ENCODE data around the gene CSHL1.

Gene CSHL1

DNA sequence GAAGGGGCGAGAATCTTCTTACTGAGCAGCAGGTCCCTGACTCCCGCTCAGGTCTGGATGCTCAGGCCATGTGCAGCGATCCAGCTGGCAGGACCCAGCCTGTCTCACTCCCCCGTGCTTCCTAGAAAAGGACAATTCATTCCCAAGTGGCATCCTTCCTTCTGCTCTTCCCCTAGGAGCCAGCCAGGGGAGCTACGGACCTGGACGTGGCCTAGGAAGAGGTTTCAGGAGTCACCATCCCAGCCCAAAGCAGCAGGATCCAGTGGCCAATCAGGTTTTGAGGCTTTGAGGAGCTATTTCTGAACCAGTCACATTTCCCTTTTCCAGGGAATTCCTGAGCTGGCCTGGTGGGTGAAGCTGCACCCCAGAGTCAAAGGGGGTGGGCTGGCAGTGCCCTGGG lies 28.8 kb upstream of the CSHL1 start:
- H3K27ac ChIP-seq, result no peak overlapping the region
- TF ChIP-seq, protein P1, sequence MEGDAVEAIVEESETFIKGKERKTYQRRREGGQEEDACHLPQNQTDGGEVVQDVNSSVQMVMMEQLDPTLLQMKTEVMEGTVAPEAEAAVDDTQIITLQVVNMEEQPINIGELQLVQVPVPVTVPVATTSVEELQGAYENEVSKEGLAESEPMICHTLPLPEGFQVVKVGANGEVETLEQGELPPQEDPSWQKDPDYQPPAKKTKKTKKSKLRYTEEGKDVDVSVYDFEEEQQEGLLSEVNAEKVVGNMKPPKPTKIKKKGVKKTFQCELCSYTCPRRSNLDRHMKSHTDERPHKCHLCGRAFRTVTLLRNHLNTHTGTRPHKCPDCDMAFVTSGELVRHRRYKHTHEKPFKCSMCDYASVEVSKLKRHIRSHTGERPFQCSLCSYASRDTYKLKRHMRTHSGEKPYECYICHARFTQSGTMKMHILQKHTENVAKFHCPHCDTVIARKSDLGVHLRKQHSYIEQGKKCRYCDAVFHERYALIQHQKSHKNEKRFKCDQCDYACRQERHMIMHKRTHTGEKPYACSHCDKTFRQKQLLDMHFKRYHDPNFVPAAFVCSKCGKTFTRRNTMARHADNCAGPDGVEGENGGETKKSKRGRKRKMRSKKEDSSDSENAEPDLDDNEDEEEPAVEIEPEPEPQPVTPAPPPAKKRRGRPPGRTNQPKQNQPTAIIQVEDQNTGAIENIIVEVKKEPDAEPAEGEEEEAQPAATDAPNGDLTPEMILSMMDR (conservative IDR thresholded peaks at IDR 0.05), result no peak

DNA sequence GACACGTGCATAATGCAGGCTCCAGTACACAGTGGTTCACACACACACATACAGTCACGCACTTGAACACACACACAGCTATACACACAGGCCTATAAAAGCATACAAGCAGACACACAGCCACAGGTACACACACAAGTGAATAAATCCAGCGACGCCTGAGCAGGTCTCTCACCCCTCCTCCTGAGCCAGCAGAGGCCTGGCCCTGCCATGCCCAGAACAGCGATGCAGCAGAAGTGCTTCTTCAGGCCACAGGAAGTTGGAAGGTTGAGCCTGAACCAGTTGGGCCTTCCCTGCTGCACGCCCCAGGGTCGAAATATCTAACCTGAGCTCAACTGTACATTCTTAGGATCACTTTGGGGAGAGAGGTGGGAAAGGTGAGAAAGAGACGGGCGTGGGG lies 28.3 kb upstream of the CSHL1 start:
- H3K27ac ChIP-seq, result no peak overlapping the region
- no peak for TF ChIP-seq ZFX (IDR thresholded peaks at IDR 0.05)
- TF ChIP-seq, protein P1 (conservative IDR thresholded peaks at IDR 0.05), result no peak

DNA sequence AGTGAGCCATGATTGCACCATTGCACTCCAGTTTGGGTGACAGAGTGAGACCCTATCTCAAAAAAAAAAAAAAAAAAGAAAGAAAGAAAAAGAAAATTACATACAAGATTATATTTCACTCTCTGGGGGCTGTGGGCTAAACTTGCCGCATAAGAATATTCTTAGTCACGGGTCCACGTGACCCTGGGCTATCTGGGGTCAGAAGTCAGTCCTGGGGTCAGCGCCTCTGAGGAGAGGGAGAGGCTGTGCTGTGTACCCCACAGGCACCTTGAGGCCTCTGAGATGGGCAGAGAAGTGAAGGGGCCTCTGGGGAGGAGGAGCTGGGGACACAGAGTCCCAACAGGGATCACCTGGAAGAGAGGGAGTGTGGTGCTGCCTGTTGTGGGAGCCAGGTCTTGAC lies 26.9 kb upstream of the CSHL1 start:
- no peak for TF ChIP-seq ZFX (IDR thresholded peaks at IDR 0.05)
- TF ChIP-seq, protein P1 (conservative IDR thresholded peaks at IDR 0.05), result no peak
- no peak overlapping the region for H3K27ac ChIP-seq

DNA sequence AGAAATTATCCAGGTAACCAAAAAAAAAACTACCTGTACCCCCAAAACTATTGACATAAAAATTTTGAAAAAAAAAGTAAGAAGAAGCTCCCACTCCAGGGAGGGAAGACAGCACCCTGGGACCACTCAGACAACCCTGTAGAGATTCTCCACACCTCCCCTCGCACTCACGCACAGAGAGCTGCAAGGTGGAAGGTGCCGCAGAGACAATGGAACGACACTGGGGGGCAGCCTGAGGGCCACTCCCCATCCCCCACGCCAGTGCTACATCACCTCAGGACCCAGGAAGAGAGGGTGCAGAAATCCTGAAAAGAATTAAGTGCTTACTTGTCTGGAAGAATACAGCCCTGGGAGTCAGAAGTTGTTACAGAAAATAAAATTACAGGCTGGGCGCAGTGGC lies 26.3 kb upstream of the CSHL1 start:
- TF ChIP-seq, protein P1 (conservative IDR thresholded peaks at IDR 0.05), result no peak
- TF ChIP-seq ZFX (IDR thresholded peaks at IDR 0.05), result no peak
- no peak overlapping the region for H3K27ac ChIP-seq

DNA sequence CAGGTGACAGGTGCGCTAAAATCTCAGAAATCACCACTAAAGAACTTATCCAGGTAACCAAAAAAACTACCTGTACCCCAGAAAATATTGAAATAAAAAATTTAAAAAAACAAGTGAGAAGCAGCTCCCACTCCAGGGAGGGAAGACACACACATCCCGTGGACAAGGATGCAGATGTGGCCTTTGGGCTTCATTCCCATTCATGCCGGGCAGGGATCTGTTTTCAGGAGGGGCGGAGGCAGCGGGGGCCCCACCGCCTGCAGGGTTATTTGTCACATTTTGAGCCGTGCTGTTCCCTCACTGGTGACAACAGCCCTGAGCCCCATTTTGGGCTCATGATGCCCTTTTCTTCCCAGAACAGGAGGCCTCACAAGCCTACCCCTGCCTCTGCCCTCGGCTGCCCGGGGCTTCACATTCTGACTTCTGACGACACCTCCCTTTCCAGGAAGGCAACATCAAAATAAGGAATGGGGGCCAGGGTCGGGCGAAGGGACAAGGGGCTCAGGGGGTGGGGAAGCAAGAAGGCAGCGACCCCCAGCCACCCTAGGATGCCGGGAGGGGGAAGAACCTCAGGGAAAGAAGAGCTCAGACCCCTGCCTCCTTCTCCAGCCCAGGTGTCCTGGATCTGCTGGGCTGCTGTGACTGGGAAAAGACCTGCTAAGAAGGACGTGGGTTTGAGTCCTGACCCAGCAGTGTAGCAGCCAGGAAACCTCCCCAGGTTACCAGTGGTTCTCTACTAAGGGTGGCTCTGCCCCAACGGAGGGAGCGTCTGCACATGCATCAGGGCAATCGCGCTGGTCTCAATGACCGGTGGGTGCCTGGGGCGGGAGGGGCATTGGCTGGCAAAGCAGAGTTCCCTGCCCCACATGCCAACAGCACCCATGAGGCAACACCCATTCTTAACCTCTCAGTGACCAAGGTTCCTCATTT lies 23.4 kb upstream of the CSHL1 start:
- H3K27ac ChIP-seq, result no peak overlapping the region
- no peak for TF ChIP-seq ZFX (IDR thresholded peaks at IDR 0.05)
- TF ChIP-seq, protein P1 (conservative IDR thresholded peaks at IDR 0.05), result no peak

DNA sequence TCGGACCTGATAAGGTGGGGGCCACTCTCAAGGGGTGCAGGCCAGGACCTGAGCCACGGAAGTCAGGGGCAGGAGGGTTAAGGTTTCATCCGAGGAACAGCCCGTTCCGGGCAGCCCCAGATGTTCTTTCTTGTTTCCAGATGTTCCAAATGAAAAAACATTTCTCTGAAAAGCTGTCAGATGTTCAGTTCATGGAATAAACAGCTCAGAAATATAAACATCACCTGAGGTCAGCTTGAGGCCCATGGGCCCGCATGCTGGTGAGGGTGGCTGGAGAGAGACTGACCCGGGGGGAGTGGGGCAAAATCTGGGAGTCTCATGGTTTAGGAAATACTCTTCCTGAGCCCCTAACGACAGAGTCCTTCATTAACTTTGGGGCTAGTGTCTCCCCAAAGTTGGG lies 22.5 kb upstream of the CSHL1 start:
- no peak overlapping the region for H3K27ac ChIP-seq
- no peak for TF ChIP-seq ZFX (IDR thresholded peaks at IDR 0.05)
- TF ChIP-seq, protein P1 (conservative IDR thresholded peaks at IDR 0.05), result no peak

DNA sequence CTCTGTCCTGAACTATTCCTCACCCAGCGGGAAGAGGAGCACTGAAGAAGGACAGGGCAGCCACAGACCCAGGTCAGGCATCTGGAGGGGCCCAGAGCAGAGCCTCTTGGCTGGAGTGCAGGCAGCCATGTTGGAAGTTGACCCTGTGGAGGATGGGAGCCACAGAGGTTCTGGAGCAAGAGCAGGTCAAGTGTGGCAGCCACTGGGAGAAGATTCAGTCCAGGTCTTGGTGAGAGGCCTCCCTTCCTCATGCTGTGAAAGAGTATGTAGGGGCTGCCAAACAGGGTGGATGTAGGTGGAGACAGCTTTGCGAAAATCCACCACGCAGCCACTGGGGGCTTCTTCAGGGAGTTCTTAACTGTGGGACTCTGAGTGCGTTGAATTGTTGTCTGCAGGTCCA lies 21.7 kb upstream of the CSHL1 start:
- no peak overlapping the region for H3K27ac ChIP-seq

More for the DNA sequence above, 21.7 kb upstream of the CSHL1 start:
- TF ChIP-seq, protein P1 (conservative IDR thresholded peaks at IDR 0.05), result no peak
- no peak for TF ChIP-seq ZFX (IDR thresholded peaks at IDR 0.05)

Data from C4-2B (cell line).